Measurements from ENCODE around the gene IDI2.
"Not testable (repeated sequence)": the region's sequence is repeated elsewhere in the genome, so short reads cannot be mapped to it uniquely, and the experiment has no call there.

The IDI2 gene

GRCh38 chr10:1015688-1016087 is 10.0 kb downstream of the IDI2 start:
- no peak for TF ChIP-seq CTCF (IDR thresholded peaks at IDR 0.05; ENCODE audit: insufficient read depth, low read length, poor library complexity, severe bottlenecking)
- no peaks in the 10 kb centered on the region for H3K27me3 ChIP-seq (replicated peaks; ENCODE audit: control insufficient read depth, insufficient read depth, low read length)
- DNase-seq (ENCODE audit: extremely low read depth, insufficient read length): no peak
- no peak overlapping the region for H3K4me3 ChIP-seq (replicated peaks; ENCODE audit: low read depth, low read length)
- peaks cover 39% of the 10 kb centered on the region for H3K36me3 ChIP-seq (ENCODE audit: control insufficient read depth, insufficient read depth, low read length)

- no peak for DNase-seq (ENCODE audit: extremely low read depth, insufficient read length)
- no peaks in the 10 kb centered on the region for H3K27me3 ChIP-seq (replicated peaks; ENCODE audit: control insufficient read depth, insufficient read depth, low read length)
- H3K36me3 ChIP-seq (ENCODE audit: control insufficient read depth, insufficient read depth, low read length): peaks cover 51% of the 10 kb centered on the region
- no peak overlapping the region for H3K4me3 ChIP-seq (replicated peaks; ENCODE audit: low read depth, low read length)
- TF ChIP-seq CTCF (IDR thresholded peaks at IDR 0.05; ENCODE audit: insufficient read depth, low read length, poor library complexity, severe bottlenecking): no peak
Measured at GRCh38 chr10:1011696-1012095, 14.0 kb downstream of the IDI2 start.

- no peak for DNase-seq (ENCODE audit: extremely low read depth, insufficient read length)
- Histone ChIP-seq H3K27me3 (replicated peaks; ENCODE audit: control insufficient read depth, insufficient read depth, low read length) (no peaks in the 10 kb centered on the region), H3K4me3 (replicated peaks; ENCODE audit: low read depth, low read length) (no peak overlapping the region), H3K36me3 (ENCODE audit: control insufficient read depth, insufficient read depth, low read length) (peaks cover 49% of the 10 kb centered on the region)
- no peak for TF ChIP-seq CTCF (IDR thresholded peaks at IDR 0.05; ENCODE audit: insufficient read depth, low read length, poor library complexity, severe bottlenecking)
Measured at GRCh38 chr10:1010703-1011102, 15.0 kb downstream of the IDI2 start.

GRCh38 chr10:1009947-1010346 is 15.7 kb downstream of the IDI2 start:
- DNase-seq (ENCODE audit: extremely low read depth, insufficient read length); H3K4me3 ChIP-seq (replicated peaks; ENCODE audit: low read depth, low read length); H3K27me3 ChIP-seq (replicated peaks; ENCODE audit: control insufficient read depth, insufficient read depth, low read length): not testable (repeated sequence)
- peaks cover 48% of the 10 kb centered on the region for H3K36me3 ChIP-seq (ENCODE audit: control insufficient read depth, insufficient read depth, low read length)

GRCh38 chr10:1009071-1009494 is 16.6 kb downstream of the IDI2 start:
- TF ChIP-seq CTCF (IDR thresholded peaks at IDR 0.05; ENCODE audit: insufficient read depth, low read length, poor library complexity, severe bottlenecking): no peak
- DNase-seq (ENCODE audit: extremely low read depth, insufficient read length): no peak
- no peaks in the 10 kb centered on the region for H3K27me3 ChIP-seq (replicated peaks; ENCODE audit: control insufficient read depth, insufficient read depth, low read length)
- H3K36me3 ChIP-seq (ENCODE audit: control insufficient read depth, insufficient read depth, low read length): peaks cover 54% of the 10 kb centered on the region
- H3K4me3 ChIP-seq (replicated peaks; ENCODE audit: low read depth, low read length): no peak overlapping the region

GRCh38 chr10:1007583-1007982 is 18.1 kb downstream of the IDI2 start:
- no peak for TF ChIP-seq CTCF (IDR thresholded peaks at IDR 0.05; ENCODE audit: insufficient read depth, low read length, poor library complexity, severe bottlenecking)
- no peak overlapping the region for H3K4me3 ChIP-seq (replicated peaks; ENCODE audit: low read depth, low read length)
- no peak for DNase-seq (ENCODE audit: extremely low read depth, insufficient read length)
- H3K27me3 ChIP-seq (replicated peaks; ENCODE audit: control insufficient read depth, insufficient read depth, low read length): no peaks in the 10 kb centered on the region
- H3K36me3 ChIP-seq (ENCODE audit: control insufficient read depth, insufficient read depth, low read length): peaks cover 57% of the 10 kb centered on the region
